HepG2 (cell line): ENCODE results near the gene AP1G1. TPM values are rescaled to one million over a fixed set of nuclear protein-coding genes. Genes with fewer than 3 reads are reported as not detected.

Experiments
- AGO2 ChIP-seq: fragments of 200-400 bp; formaldehyde crosslinking; optimal IDR thresholded peaks from 2 replicates; pipeline ENCODE3; 2017; ENCODE audit warnings: mild to moderate bottlenecking, low read depth, low read length, moderate library complexity
- ATF7-NPFF ChIP-seq: sonication (generic); formaldehyde crosslinking; IDR thresholded peaks from 2 replicates; pipeline ENCODE4 v1.8.1; 2023; ENCODE audit warnings: mild to moderate bottlenecking, low read depth, missing genetic modification reagents, moderate library complexity
- ATRX ChIP-seq: sonication (generic); formaldehyde crosslinking; IDR thresholded peaks from 2 replicates; pipeline ENCODE4 v1.4.0; 2020; ENCODE audit warnings: missing genetic modification reagents, borderline replicate concordance
- CCDC6 ChIP-seq: sonication (generic); formaldehyde crosslinking; IDR thresholded peaks from 2 replicates; pipeline ENCODE4 v1.8.1; 2022; ENCODE audit warnings: mild to moderate bottlenecking, missing genetic modification reagents, moderate library complexity
- DMAP1 ChIP-seq: IDR thresholded peaks from 2 replicates; pipeline ENCODE4 v1.6.1; 2016
- FOXP1 ChIP-seq, 2 experiments: fragments of 450-650 bp in 1 of 2; IDR thresholded peaks; 2 replicates each; pipeline ENCODE4 v1.6.1; 2017 to 2018; ENCODE audit warnings: antibody characterized with exemption in 1 of 2
- HNF1A ChIP-seq, 2 experiments: sonication (generic) in 1 of 2; formaldehyde crosslinking in 1 of 2; IDR thresholded peaks; 2 replicates each; pipeline versions ENCODE4 v1.4.0 to v1.6.1; 2016 to 2020; ENCODE audit warnings: borderline replicate concordance in 1 of 2, low read depth in 1 of 2, mild to moderate bottlenecking in 1 of 2, missing genetic modification reagents in 1 of 2
- HOXA5 ChIP-seq: sonication (generic); formaldehyde crosslinking; IDR thresholded peaks from 2 replicates; pipeline ENCODE4 v1.4.0; 2020; ENCODE audit warnings: missing genetic modification reagents
- HOXD1 ChIP-seq: sonication (generic); formaldehyde crosslinking; IDR thresholded peaks from 2 replicates; pipeline ENCODE4 v1.5.0; 2020; ENCODE audit warnings: missing genetic modification reagents
- IKZF4 ChIP-seq: sonication (generic); formaldehyde crosslinking; IDR thresholded peaks from 2 replicates; pipeline ENCODE4 v1.5.1; 2020; ENCODE audit warnings: borderline replicate concordance, mild to moderate bottlenecking, low read depth, missing genetic modification reagents; ENCODE audit errors: not compliant biosample characterization
- REL ChIP-seq: sonication (generic); formaldehyde crosslinking; conservative IDR thresholded peaks from 2 replicates; pipeline ENCODE4 v1.8.0; 2022; ENCODE audit warnings: mild to moderate bottlenecking, missing genetic modification reagents, moderate library complexity
- ZFP36L2 ChIP-seq: sonication (generic); formaldehyde crosslinking; IDR thresholded peaks from 2 replicates; pipeline ENCODE4 v1.4.0; 2020; ENCODE audit warnings: missing genetic modification reagents
- ZFX ChIP-seq: sonication (generic); formaldehyde crosslinking; IDR thresholded peaks from 2 replicates; pipeline ENCODE4 v1.4.0; 2020; ENCODE audit warnings: mild to moderate bottlenecking, low read depth, missing genetic modification reagents, moderate library complexity
- ZMAT3 ChIP-seq: sonication (generic); formaldehyde crosslinking; conservative IDR thresholded peaks from 2 replicates; pipeline ENCODE4 v1.7.0; 2021; ENCODE audit warnings: missing genetic modification reagents
- ZNF281 ChIP-seq: sonication (generic); formaldehyde crosslinking; IDR thresholded peaks from 2 replicates; pipeline ENCODE4 v1.4.0; 2020; ENCODE audit warnings: missing genetic modification reagents, borderline replicate concordance
- ZNF572 ChIP-seq: sonication (generic); formaldehyde crosslinking; IDR thresholded peaks from 2 replicates; pipeline ENCODE4 v1.5.1; 2020; ENCODE audit warnings: mild to moderate bottlenecking, missing genetic modification reagents
- ZSCAN22 ChIP-seq: sonication (generic); formaldehyde crosslinking; IDR thresholded peaks from 2 replicates; pipeline ENCODE4 v1.4.0; 2020; ENCODE audit warnings: mild to moderate bottlenecking, missing genetic modification reagents
- ZZZ3 ChIP-seq: sonication (generic); formaldehyde crosslinking; IDR thresholded peaks from 2 replicates; pipeline ENCODE4 v1.4.0; 2020; ENCODE audit warnings: missing genetic modification reagents, mild to moderate bottlenecking, borderline replicate concordance
- polyA plus RNA-seq, 8 experiments: library from polyadenylated mRNA; depleted of rRNA in 3 of 8; stranded (reverse) in 7 of 8; unstranded in 1 of 8; fragments of >200 nt; fragmentation: Illumina TruSeq in 4 of 8; extraction: Trizol in 4 of 8; gene quantifications; 2 replicates each; pipeline versions ENCODE4 v1.2.1 to v1.2.3, GENCODE V29; 2011 to 2016; ENCODE audit warnings: low read depth in 4 of 8, missing spikeins in 1 of 8, mixed read lengths in 1 of 8; ENCODE audit not compliant: insufficient read depth in 1 of 8
- total RNA-seq, 5 experiments: library from RNA; depleted of rRNA; stranded (reverse); fragments of >200 nt; fragmentation: Illumina TruSeq; extraction: Trizol; gene quantifications; 2 replicates each; pipeline ENCODE4 v1.2.3, GENCODE V29; 2016; ENCODE audit warnings: low read depth in 1 of 5
- TF ChIP-seq, protein P1 (sequence below), 2 experiments: sonication (generic) in 1 of 2; formaldehyde crosslinking in 1 of 2; IDR thresholded peaks; 2 replicates each; pipeline versions ENCODE4 v1.5.1 to v1.6.1; 2011 to 2020; ENCODE audit warnings: borderline replicate concordance in 1 of 2, low read depth in 1 of 2, low read length in 1 of 2, mild to moderate bottlenecking in 1 of 2, missing genetic modification reagents in 1 of 2, moderate library complexity in 1 of 2

AP1G1 gene
- total and polyA plus RNA-seq, 2 of the 13 experiments (the other 11 are each of a cell fraction or from before 2014, with no cell fraction given) = 62.2 to 66.2 TPM

DNA sequence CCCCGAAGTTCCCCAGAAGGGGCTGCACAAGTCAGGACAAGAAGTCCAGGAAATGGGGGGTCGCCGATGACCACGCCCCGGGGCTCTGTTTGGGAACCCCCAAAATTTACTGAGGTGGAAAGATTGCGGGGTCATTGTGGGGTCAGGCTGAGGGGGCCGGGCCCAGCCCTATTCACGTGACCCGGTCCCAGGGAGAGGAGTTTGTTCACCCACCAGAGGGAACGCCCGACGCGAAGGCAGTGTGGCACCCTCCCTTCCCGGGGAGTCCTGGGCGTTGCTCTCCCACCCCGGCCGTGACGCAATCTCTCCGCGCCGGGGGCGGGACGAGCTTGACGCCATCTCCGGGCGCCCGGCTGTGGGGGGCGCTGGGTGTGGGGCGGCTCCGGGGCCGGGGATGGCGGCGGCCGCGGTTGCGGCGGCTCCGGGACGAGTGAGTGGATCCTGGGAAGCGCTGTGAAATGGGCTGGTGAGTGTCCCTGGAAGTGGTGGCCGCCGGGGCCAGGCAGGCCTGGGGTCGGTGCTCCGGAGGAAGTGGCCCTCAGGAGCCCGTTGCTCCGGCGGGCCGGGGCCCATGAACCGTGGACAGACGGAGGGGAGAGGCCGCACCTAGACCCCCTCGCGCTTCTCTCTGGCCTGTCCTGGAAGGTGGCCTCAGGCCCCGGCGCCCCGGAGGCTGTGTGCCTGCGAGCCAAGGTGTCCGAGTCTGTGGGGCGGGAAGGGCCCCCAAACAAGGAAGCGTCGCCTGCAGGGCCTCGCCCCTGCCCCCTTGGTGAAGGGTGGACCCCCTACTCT is 37.2 kb upstream of the AP1G1 start, which contains the start of gene ATXN1L (continued):
- TF ChIP-seq AGO2 = peak; percentile 78
- peak; percentile 81; the same call in 1 of the 2 replicates for TF ChIP-seq HOXD1 (CRISPR knock-in tag)
- TF ChIP-seq ZZZ3 (CRISPR knock-in tag) = peak; percentile 64; the same call in 1 of the 2 replicates
- peak; percentile 43 for TF ChIP-seq IKZF4 (CRISPR knock-in tag)
- peak; percentile 97 for TF ChIP-seq ZNF281 (CRISPR knock-in tag)
- TF ChIP-seq HOXA5 (CRISPR knock-in tag) = 0 out of 2 replicates have a peak, but pooled peaks have one; percentile 88
- TF ChIP-seq, protein P1, sequence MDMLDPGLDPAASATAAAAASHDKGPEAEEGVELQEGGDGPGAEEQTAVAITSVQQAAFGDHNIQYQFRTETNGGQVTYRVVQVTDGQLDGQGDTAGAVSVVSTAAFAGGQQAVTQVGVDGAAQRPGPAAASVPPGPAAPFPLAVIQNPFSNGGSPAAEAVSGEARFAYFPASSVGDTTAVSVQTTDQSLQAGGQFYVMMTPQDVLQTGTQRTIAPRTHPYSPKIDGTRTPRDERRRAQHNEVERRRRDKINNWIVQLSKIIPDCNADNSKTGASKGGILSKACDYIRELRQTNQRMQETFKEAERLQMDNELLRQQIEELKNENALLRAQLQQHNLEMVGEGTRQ (IDR thresholded peaks at IDR 0.05; ENCODE audit: low read depth, low read length) = peak; percentile 58
- TF ChIP-seq, protein P1 (CRISPR knock-in tag; IDR thresholded peaks at IDR 0.05; ENCODE audit: borderline replicate concordance) = peak; percentile 84; the same call in 1 of the 2 replicates
- peak; percentile 86 for TF ChIP-seq DMAP1
- peak; percentile 90 for TF ChIP-seq ZFX
- no peak for TF ChIP-seq ATRX (CRISPR knock-in tag)
- TF ChIP-seq ZSCAN22 (CRISPR knock-in tag) = no peak
- TF ChIP-seq ZNF572 (CRISPR knock-in tag) = peak; percentile 73; the same call in 1 of the 2 replicates
- no peak for TF ChIP-seq FOXP1 (IDR thresholded peaks at IDR 0.05)
- peak; percentile 27; the same call in 1 of the 2 replicates for TF ChIP-seq FOXP1 (CRISPR knock-in tag; IDR thresholded peaks at IDR 0.05)
- peak; percentile 42; the same call in 1 of the 2 replicates for TF ChIP-seq REL (CRISPR knock-in tag)
- TF ChIP-seq CCDC6 (CRISPR knock-in tag) = peak; percentile 78
- peak; percentile 71 for TF ChIP-seq ATF7-NPFF
- TF ChIP-seq ZMAT3 = peak; percentile 70
- TF ChIP-seq ZFP36L2 (CRISPR knock-in tag) = no peak
- TF ChIP-seq HNF1A (IDR thresholded peaks at IDR 0.05; ENCODE audit: low read depth) = no peak
- peak; percentile 88 for TF ChIP-seq HNF1A (CRISPR knock-in tag; IDR thresholded peaks at IDR 0.05; ENCODE audit: borderline replicate concordance)
